GM21717 (cell line): Measurements from ENCODE around the gene COL4A5.

ENCODE experiments used
- ATAC-seq: cut with Tn5 transposase; IDR thresholded peaks from one replicate; pipeline ENCODE4 v1.9.1; 2021; ENCODE audit warnings: mild to moderate bottlenecking, moderate library complexity; ENCODE audit not compliant: unreplicated experiment

Gene COL4A5

GRCh38 chrX:108640817-108641216 is 201.2 kb downstream of the COL4A5 start:
- no peak for ATAC-seq

GRCh38 chrX:108641589-108642272 is 202.1 kb downstream of the COL4A5 start:
- ATAC-seq: no peak

GRCh38 chrX:108642273-108642628 is 202.6 kb downstream of the COL4A5 start:
- ATAC-seq: no peak

GRCh38 chrX:108664701-108665100 is 225.1 kb downstream of the COL4A5 start:
- ATAC-seq: no peak

GRCh38 chrX:108666101-108666500 is 226.5 kb downstream of the COL4A5 start:
- ATAC-seq: no peak

GRCh38 chrX:108671526-108671925 is 231.9 kb downstream of the COL4A5 start:
- ATAC-seq: no peak

GRCh38 chrX:108696690-108697089 is 257.1 kb downstream of the COL4A5 start:
- ATAC-seq: no peak

- ATAC-seq: no peak
These were observed 259.7 kb downstream of the COL4A5 start for GRCh38 chrX:108699368-108699767.

GRCh38 chrX:108701633-108702032 is 262.0 kb downstream of the COL4A5 start:
- ATAC-seq: no peak

GRCh38 chrX:108702530-108702929 is 262.9 kb downstream of the COL4A5 start:
- no peak for ATAC-seq

GRCh38 chrX:108704839-108705238 is 265.2 kb downstream of the COL4A5 start:
- no peak for ATAC-seq

GRCh38 chrX:108712886-108713285 is 273.2 kb downstream of the COL4A5 start:
- ATAC-seq: no peak

GRCh38 chrX:108722561-108722960 is 282.9 kb downstream of the COL4A5 start:
- no peak for ATAC-seq

- ATAC-seq: no peak
These were observed 287.1 kb downstream of the COL4A5 start for GRCh38 chrX:108726748-108727147.

GRCh38 chrX:108731153-108731552 is 291.5 kb downstream of the COL4A5 start:
- no peak for ATAC-seq

- no peak for ATAC-seq
These were observed 293.1 kb downstream of the COL4A5 start for GRCh38 chrX:108732630-108733321.

- no peak for ATAC-seq
These were observed 294.8 kb downstream of the COL4A5 start for GRCh38 chrX:108734426-108734825.

GRCh38 chrX:108735091-108735678 is 295.5 kb downstream of the COL4A5 start:
- no peak for ATAC-seq

GRCh38 chrX:108735679-108736508 is 296.3 kb downstream of the COL4A5 start:
- ATAC-seq: no peak

- no peak for ATAC-seq
These were observed 297.2 kb downstream of the COL4A5 start, which contains the start of gene IRS4 for GRCh38 chrX:108736509-108737479. Gene IRS4 (minus strand): TSS chrX:108736563.
